ENCODE results near the gene MB.
"Not testable (repeated sequence)": the region's sequence is repeated elsewhere in the genome, so short reads cannot be mapped to it uniquely, and the experiment has no call there.

The MB gene

DNA sequence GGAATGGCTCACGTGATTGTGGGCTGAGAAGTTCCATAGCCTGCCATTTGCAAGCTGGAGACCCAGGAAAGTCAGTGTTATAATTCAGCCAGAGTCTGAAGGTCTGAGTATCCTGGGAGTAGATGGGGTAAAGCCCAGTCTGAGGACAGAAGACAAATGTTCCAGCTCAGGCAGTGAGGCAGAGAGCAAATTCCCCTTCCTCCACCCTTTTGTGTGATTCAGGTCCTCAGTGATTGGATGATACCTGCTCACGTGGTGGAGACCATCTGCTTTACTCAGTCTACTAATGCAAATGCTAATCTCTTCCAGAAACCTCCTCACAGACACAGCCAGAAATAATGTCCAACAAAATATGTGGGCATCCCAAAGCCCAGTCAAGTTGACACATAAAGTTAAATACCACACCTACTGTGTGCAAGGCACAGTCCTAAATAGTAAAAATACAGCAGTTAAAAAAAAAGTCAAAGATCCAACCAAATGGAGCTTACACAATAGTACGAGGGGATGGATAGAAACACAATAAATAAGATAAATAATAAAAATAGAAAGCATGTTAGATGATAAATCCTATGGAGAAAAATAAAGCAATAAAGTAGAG, 17.9 kb upstream of the MB start:
- DNase-seq: no peak

DNA sequence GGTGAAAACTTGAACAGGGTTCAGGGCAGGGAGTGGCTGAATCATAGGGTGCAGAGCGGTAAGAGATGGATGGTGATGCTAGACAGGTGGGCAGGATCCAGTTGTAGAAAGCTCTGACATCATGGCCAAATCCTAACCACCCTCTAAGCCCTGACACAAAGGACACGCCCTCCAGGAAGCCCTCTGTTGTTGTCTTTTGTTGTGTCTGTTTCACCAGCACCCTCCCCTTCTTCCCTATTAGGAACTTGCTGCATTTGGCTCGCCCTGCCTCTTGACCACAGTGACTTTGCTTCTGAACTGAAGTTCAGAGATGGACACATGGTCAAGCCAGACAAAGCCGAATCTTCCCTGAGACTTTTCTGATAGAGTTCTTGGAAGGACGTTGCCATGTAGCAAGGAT, 16.9 kb upstream of the MB start:
- no peak for DNase-seq

DNA sequence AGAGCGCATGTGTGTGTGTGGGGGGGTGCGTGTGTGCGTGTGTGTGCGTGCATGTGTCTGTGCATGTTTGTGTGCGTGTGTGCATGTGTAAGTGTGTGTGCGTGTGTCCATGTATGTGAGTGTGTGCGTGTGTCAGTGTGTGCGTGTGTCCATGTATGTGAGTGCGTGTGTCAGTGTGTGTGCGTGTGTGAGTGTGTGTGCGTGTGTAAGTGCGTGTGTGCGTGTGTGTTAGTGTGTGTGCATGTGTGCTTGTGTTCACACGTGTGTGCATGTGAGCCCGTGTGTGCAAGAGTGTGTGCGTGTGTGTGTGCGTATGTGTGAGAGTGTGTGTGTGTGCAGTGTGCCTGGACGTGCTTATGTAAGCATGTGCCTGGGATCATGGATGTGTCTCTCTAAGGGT, 16.4 kb upstream of the MB start:
- DNase-seq: no peak

DNA sequence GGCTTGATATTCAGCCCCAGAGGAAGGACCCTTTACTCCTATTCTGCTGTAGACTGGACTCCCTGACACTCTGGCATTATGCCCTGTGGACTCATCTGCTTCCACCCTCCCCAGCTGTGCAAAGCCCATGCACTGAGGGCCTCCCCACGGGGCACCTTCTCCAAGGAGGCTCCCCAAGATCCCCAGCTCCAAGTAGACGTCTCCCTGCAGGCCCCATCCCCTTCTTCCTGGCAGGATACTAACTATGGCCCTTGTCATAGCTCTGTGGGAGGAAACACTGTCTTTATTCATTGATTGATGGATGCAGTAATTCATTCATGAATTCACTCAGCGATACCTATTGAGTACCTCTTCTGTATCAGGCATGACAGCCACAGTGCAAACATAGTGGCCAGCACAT, 15.8 kb upstream of the MB start:
- no peak for DNase-seq

DNA sequence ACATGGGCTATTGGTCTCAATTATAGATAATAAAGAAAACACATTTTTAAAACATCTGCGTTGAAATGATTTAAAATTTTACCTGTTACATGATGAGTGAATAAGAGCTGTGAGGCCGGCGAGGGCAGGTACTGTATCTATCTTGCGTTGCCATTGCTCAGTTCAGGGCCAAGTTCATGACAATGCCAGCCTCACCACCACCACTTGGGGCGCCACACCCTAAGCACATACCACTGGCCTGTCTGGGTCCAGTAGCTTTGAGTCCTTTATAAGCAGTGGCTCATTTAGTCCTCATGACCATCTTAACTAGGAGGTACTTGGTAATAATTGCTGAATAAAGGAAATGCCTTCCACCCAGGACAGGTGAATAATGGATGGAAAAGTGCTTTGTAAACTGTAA, 14.5 kb upstream of the MB start:
- peak; percentile 3 for DNase-seq

DNA sequence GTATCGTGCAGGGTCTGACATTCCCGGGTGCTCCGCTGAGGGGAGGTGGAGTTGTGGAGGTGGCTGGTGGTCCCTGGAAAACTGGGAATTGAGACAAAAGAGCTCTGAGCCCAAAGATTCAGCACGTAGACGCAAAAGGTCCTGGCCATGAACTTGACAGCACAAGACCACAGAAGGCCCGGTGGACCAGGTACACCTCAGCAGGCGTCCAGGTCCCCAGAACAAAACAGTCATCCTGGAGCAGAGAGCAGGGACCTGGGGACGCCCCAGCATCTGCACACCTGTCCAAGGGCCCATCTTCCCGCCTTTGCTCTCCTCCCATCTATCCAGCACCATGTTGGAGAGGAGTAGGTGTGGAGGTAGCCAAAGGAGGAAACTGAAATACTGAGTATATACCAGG, 13.8 kb upstream of the MB start:
- DNase-seq: no peak

DNA sequence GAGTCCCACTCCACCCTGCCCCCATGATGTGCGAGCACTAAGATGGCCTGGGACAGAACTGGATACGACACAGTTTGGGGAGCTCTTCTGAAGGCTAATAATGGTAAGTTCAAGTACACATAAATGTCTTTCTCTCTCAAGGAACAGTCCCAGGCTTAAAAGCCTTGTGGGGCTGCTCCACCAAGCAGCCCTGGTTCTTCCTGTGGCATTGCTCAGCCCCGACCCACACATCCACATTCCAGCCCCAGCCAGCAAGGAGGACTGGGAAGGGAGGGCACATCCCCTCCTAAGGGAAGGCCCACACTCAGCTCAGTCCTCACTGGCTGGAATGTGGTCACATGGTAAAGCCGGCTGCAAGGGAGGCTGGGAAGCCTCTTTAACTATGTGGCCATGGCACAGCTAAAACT, 13.3 kb upstream of the MB start:
- no peak for DNase-seq

DNA sequence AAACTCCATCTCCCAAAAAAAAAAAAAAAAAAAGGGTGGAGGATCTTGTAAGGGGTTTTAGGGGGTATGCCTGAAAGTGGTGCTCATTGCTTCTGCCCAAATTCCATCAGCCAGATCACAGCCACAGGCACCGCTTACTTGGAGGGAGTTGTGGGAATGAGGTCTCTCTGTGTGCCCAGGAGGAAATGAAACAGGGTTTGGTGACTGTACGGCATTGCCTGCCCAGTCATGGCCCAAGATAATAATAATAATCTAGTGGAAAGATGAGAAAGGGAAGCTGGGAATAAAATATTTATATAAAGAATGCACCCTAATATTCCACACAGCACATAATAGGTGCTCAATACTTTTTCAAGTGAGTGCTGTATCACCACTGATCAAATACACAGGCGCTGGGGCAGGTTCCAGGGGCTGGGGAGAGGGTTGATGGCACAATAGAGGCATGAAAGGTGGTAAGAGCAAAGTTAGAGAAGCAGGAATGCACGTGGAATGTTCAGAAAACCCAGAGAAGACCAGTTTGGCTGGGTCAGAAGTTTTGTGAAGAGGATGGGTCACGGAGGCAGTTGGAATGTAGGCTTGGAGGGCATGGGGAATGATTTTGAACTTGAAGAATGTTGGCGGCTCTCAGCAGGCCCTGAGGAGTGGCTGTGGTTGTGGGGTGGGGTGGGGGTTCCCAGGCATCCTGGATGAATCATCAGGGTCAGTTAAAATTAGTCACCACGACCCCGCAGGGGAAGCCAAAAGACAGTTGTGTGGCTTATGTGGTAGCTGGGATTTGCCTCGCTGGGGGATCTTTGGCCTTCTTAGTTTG, 12.5 kb upstream of the MB start:
- DNase-seq: no peak

DNA sequence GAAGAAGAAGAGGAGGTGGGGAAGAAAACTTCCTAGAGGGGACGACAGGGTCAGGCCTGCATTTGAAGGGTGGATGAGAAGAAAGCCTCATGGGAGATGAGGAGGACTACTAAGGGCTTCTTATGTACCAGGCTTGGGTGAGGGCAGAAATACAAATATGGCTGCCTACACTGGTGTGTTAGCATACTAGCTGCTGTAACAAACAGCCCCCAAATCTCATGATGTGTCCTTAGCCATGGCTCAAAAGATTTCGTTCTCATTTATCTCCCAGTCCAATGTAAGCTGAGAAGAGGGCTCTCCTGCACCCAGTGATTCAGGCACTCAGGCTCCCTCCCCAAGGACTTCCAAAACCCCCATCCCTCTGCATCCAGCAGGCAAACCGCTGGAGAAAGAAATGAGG, 11.6 kb upstream of the MB start:
- no peak for DNase-seq

DNA sequence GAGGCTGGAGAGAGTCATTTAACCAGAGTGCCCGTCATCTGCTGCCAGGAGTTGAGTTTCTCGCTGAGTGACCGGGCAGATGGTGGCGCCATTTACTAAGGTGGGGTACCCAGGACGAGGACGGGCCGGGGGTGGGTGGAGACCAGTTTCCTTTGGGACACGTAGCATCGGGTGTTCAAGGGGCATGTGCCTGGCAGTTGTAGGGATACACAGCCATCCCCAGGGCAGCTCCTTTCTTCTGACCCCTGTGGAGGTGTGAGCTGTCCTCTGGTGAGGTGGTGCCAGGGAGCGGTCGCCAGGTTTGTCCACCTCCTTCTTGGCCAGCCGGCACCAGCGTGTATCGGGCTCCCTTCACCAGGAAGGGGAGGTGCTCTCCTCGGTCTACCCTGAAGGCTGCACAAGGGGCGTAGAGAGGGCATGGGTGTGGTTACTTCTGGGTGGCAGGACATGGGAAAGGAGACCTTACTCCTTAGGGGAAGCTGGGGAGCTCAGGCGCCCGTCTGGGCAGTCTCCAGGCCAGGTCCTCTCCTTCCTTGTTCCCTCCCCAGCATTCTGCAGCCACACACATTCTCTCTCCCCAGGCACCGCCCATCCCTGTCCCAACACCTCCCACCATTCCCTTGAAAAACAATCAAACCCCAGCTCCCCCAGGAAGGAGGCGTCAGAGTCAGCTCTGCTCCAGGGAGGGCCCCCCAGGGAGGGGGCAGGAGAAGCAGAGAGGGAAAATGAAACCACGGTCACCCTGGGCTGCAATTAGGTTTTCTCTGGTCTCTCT, 10.3 kb upstream of the MB start:
- DNase-seq: peak; percentile 59

DNA sequence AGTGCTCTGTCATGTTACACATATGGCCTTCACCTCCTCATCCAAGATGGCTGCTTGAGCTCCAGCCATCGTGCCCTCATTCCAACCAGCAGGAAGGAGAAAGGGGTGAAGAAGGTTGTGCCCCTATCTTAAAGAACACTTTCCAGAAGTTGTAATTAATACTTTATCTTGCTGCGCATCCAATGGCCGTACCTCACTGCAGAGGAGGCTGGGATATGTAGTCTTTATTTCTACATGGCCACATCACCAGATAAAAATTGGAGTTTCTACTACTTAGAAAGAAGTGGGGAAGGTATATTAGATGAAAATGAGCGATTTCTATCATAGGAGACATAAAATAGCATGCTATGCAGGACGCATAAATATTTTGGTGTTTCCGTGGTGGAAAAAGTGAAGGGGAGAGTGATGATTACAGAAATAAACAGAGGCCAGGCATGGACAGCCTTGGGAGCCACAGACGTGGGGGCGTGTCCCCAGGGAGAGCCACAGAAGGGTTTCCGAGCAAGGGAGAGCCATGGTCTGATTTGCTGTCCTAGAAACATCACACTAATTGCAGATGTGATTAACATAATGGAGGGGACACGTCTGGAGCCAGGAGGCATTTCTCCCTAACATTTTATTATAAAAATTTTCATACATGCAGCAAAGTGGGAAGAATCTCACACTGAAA, 8.8 kb upstream of the MB start:
- no peak for DNase-seq

DNA sequence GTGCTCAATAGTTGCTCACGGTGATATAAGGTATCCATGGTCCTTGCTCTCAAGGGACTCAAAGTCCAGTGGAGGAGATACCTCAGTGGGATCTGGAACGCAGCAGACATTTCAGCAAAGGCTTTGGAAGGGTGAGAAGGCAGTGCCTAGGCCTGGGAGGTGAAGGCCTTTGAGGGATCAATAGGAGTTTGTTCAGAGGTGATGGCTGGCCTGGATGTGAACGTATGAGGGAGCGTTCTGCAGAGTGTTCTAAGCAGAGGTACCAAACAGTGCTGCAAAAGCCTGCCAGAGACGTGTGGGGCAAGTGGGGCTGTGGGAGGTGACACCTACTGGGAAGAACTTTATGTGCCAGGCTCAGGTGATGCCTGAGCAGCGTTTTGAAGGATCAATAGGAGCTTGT, 7.4 kb upstream of the MB start:
- no peak for DNase-seq

DNA sequence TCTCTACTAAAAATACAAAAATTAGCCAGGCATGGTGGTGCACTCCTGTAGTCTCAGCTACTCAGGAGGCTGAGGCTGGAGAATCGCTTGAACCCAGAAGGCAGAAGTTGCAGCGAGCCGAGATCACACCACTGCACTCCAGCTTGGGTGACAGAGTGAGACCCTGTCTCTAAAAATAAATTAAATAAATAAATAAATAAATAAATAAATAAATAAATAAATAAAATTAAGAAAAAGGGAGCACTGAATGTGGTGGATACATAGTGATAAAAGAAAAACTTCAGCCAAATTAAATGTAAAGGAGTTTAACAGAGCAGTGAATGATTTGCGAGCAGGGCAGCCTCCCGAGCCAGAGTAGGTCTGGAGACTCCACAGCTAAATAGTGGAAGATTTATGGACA, 6.8 kb upstream of the MB start:
- not testable (repeated sequence) for DNase-seq

DNA sequence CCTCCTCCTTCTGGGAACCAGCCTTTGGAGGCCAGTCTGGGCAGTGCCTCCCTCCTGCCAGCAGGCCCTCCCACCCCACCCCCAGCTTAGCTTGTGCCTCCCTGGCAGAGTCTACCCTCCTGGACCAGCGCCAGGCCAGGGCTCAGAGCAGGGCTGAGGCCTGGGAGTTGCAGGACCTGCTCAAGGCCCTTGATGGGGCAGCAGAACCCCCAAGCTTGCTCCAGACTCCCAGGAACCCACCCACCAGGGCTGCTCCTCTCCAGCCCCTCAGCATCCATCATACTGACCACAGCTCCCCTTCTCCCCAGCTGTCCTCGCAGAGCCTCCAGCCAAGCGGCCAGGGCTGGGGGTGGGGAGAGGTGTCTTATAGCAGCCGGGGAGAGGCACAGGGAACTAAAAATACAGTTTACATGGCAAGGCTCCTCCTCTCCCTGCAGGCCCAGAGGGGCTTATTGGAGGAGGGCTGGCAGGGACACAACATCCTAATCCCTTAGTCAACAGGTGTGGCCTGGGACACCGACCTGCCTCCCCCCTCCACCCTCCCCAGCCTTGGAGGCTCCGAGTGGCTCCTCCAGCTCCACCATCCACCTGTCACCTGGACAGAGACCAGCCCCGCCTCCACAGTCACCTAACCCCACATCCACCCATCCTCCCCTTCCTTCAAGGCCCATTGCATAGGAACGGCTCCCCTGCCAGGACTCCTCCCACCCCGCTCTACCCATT, 5.2 kb upstream of the MB start:
- no peak for DNase-seq

DNA sequence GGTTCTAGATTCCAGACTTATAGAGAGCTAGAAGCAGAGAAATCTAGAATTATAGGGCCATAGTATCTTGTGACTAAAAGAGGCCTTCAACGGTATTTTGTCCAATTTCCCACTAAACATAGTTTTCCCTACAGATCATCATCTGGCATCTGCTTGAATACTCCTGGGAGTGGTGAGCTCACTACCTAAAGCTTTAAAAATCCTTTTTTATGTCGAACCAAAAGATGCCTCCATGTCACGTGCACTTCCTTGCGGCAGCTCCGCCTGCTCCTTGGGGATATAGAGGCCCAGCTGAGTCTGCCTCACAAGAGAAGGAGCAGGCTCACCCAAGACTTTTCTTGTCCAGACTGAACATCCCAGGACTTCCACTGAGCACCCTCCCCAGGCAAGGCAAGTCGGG, 4.3 kb upstream of the MB start:
- no peak for DNase-seq

DNA sequence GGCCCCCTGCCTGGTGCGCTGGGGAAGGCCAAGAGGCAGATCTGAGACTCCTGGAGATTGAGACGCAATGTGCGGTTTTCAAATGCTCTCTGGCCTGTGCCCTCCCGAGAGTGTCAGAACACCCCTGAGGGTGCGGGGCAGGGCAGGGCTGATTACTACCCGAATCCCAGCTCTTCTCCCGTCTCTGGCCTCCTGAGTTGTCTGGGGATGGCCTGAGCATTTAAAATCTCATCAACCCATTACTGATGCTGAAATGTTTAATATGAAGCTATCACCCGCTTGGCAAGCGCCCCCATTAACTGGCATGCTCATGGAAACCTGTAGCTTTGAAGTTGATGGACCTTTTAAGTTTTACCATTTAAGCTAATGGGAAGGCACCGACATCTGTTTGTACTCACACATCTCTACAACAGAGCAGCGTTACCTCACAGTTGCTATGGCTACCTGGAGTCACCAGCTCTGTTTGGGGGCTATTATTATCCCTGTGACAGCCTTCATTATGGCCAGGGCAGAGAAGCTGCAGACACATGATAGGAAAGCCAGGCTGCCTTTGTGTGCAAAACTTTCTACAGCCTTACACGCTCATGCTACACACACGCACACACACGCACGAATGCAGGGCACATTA, 3.6 kb upstream of the MB start:
- no peak for DNase-seq

DNA sequence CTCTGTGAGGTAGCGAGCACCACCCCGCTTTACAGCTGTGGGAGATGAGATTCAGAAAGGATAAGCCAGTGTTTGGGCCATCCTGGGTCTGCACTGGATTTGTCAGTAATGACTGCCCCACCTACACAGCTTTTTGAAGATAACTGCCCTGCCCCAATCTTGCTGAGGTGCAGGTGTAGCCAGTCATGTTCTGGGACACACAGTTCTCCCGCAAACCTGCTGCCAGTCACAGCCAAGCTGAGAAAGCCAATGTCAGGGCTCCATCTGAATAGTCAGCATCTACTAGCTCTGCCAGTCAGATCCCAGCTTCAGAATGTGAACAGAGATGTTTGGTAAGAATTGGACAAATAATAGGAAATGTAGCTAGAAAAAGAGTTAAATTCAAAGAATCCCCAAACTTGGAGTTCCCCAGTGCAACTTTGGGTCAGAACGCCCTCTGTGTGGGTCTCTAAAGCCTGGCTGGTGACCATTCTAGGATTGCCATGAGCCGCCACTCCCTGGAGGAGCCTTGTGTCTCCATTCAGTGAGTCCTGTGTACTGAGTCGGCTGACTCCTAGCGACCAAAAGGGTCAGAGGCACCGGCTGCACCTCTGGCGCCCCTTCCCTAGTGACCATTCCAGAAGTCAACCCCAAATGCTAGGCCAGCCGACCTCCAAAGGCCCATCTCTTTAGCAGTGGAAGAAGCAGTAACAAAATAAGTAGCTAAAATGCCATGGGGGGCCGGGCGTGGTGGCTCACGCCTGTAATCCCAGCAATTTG, 2.4 kb upstream of the MB start:
- DNase-seq: no peak

DNA sequence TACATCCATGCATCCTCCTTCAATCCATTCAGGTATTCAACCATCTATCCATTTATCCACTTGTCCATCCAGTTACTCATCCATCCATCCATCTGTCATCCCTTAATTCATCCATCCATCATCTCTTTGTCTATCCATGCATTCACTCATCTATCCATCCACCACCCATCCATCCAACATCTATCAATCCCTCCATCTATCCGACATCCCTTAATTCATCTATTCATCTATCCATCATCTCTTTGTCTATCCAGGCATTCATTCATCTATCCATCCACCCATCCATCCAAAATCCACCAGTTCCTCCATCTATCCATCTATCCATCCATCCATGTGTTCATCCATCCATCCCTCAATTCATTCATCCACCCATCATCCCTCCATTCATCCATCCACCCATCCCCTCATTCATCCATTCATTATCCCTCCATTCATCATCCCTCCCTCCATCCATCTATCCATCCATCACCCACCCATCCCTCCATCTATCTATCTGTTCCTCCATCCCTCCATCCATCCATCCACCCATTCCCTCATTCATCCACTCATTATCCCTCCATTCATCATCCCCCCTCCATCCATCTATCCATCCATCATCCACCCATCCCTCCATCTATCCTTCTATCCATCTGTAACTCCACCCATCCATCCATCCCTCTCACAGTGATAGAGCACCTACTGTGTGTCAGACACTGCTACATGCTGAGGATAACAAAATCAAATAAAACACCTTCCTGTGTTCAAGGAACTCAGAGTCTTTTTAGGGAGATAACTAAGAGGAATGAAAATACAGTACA, 1.5 kb upstream of the MB start:
- no peak for DNase-seq

DNA sequence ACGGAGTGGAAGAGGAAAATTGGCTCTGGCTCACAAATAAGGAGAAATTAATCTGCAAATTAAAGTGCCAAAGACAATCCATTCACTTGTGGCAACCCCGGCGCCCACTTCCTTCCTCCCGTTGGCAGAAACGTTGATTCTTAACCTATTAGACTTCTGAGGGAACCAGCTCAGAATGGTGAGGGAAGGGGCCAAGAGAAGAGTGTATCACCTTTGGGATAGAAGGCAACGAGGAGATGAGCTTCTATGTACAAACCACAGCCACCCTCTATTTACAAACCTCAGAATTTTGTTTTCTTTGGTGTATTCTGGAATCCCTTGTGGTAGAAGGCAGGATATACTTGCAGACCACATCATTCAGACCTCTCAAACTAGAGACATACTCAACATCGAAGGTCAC, 1.1 kb downstream of the MB start:
- no peak for DNase-seq

DNA sequence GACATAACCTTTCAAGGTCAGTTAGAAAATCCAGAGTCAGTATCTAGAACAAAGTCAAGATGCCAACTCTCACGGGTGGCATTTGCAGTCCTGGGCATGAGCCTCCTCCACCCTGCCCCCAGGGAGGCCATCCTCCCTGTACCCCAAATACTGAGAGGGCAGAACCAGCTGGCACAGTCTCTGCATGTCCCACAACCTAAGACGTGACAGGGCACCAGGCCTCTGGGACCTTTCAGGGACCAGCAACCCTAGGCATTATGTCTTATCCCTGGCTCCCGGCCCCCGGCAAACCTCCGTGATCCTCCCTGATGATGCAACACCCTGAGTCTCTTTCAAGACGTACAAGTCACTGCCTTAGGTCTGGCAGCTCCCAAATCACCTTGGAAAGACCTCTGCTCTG, 2.0 kb downstream of the MB start:
- no peak for DNase-seq

DNA sequence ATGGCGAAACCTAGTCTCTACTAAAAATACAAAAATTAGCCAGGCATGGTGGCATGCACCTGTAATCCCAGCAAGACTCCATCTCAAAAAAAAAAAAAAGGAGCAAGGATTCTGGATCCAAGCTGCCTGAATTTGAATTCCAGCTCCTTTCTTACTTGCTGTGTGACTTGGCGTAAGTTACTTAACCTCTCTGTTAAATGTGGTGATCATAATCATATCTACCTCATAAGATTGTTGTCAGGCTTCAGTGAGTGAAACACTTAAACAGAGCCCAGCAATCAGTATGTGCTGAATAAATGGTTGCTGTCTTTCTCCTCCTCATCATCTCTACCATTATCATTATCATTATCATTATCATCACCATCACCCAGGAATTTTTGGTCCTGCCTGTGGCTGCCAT, 2.7 kb downstream of the MB start:
- DNase-seq: no peak
